ENCODE measurements around the gene MACF1. TPM values are rescaled to one million over a fixed set of nuclear protein-coding genes. Genes with fewer than 3 reads are reported as not detected.

Gene MACF1
- total RNA-seq, 4 donors from 2014 or later, result 386 to 627 (median 576) TPM

GRCh38 chr1:39230261-39231190, 26.0 kb downstream of the MACF1 start:
- TF ChIP-seq POLR2A (IDR thresholded peaks at IDR 0.05; ENCODE audit: low read depth) (no peak), EP300 (IDR thresholded peaks at IDR 0.05) (no peak), CTCF (IDR thresholded peaks at IDR 0.05) (no peak), POLR2AphosphoS5 (IDR thresholded peaks at IDR 0.05) (no peak)
- intact Hi-C loops (cut with DNase I), result no loop called here
- no peak for DNase-seq (ENCODE audit: extremely low spot score)
- Histone ChIP-seq H3K27me3 (no peaks in the 10 kb centered on the region), H3K9me3 (no peaks in the 10 kb centered on the region), H3K4me3 (no peak overlapping the region), H3K27ac (replicated peaks in 1 of 4) (peak overlapping the region; percentile 22 to 46 (median 36)), H3K4me1 (peaks cover 35 to 67% (median 59%) of the 10 kb centered on the region in 4 donors), H3K36me3 (peaks cover 0 to 17% (median 12%) of the 10 kb centered on the region in 4 donors)
- WGBS, result 66% methylated on average over 8 of the region's 9 CpGs

- TF ChIP-seq CTCF (IDR thresholded peaks at IDR 0.05) (no peak), EP300 (IDR thresholded peaks at IDR 0.05) (no peak), POLR2A (IDR thresholded peaks at IDR 0.05; ENCODE audit: low read depth) (no peak), POLR2AphosphoS5 (IDR thresholded peaks at IDR 0.05) (no peak)
- Histone ChIP-seq H3K27me3 (no peaks in the 10 kb centered on the region), H3K36me3 (peaks cover 0 to 24% (median 12%) of the 10 kb centered on the region in 4 donors), H3K4me1 (peaks cover 31 to 43% (median 40%) of the 10 kb centered on the region in 4 donors), H3K27ac (replicated peaks in 1 of 4) (peak overlapping the region in 2 of 4 donors; percentile 39 to 54), H3K9me3 (no peaks in the 10 kb centered on the region), H3K4me3 (no peak overlapping the region)
- WGBS, result 77% methylated on average over 4 of the region's 4 CpGs
- no peak for DNase-seq (ENCODE audit: extremely low spot score)
- intact Hi-C loops (cut with DNase I), result no loop called here
Measured at GRCh38 chr1:39236971-39237370, 32.5 kb downstream of the MACF1 start.

GRCh38 chr1:39238476-39238875, 34.0 kb downstream of the MACF1 start:
- peaks cover 26 to 43% (median 33%) of the 10 kb centered on the region in 4 donors for H3K4me1 ChIP-seq
- peak overlapping the region; percentile 12 to 61 (median 38) for H3K27ac ChIP-seq (replicated peaks in 1 of 4)
- WGBS, result 13% methylated on average over 1 of the region's 1 CpG
- no peak for DNase-seq (ENCODE audit: extremely low spot score)
- intact Hi-C loops (cut with DNase I), result no loop called here
- no peaks in the 10 kb centered on the region for H3K27me3 ChIP-seq
- no peak for TF ChIP-seq CTCF (IDR thresholded peaks at IDR 0.05)
- TF ChIP-seq POLR2AphosphoS5 (IDR thresholded peaks at IDR 0.05), result peak in 1 of 2 donors; percentile 20
- H3K4me3 ChIP-seq, result no peak overlapping the region
- no peaks in the 10 kb centered on the region for H3K9me3 ChIP-seq
- peaks cover 0 to 11% (median 2%) of the 10 kb centered on the region in 4 donors for H3K36me3 ChIP-seq

GRCh38 chr1:39239968-39240367, 35.5 kb downstream of the MACF1 start:
- WGBS, result 88% methylated on average over 3 of the region's 3 CpGs
- TF ChIP-seq CTCF (IDR thresholded peaks at IDR 0.05) (no peak), POLR2AphosphoS5 (IDR thresholded peaks at IDR 0.05) (no peak), EP300 (IDR thresholded peaks at IDR 0.05) (no peak), POLR2A (IDR thresholded peaks at IDR 0.05; ENCODE audit: low read depth) (no peak)
- DNase-seq (ENCODE audit: extremely low spot score), result no peak
- Histone ChIP-seq H3K27me3 (no peaks in the 10 kb centered on the region), H3K27ac (replicated peaks in 1 of 4) (peak overlapping the region in 1 of 4 donors; percentile 1), H3K4me3 (no peak overlapping the region), H3K9me3 (no peaks in the 10 kb centered on the region), H3K36me3 (peaks cover 0 to 10% (median 2%) of the 10 kb centered on the region in 4 donors), H3K4me1 (peaks cover 26 to 42% (median 33%) of the 10 kb centered on the region in 4 donors)
- intact Hi-C loops (cut with DNase I), result no loop called here

All from esophagus muscularis mucosa (tissue), 4 donors.